Loucy (cell line): ENCODE measurements around the gene CETP.

ENCODE experiments used
- H2AFZ ChIP-seq: fragments of 200-600 bp; sonication (generic); 2 replicates; pipeline ENCODE4 v1.6.0; 2016; ENCODE audit warnings: antibody characterized with exemption, mild to moderate bottlenecking, low read length, moderate library complexity
- H3F3A ChIP-seq: fragments of 200-600 bp; 2 replicates; pipeline ENCODE4 v1.6.0; 2016; ENCODE audit warnings: antibody characterized with exemption, low read depth, mild to moderate bottlenecking
- H3K27me3 ChIP-seq: fragments of 200-600 bp; sonication (generic); 2 replicates; pipeline ENCODE4 v1.6.1; 2014; ENCODE audit warnings: low read length, mild to moderate bottlenecking; ENCODE audit not compliant: insufficient read depth, poor library complexity, severe bottlenecking
- H3K36me3 ChIP-seq: fragments of 200-600 bp; sonication (generic); 2 replicates; pipeline ENCODE4 v1.6.1; 2016; ENCODE audit warnings: low read length; ENCODE audit not compliant: insufficient read depth
- H3K4me1 ChIP-seq: fragments of 200-600 bp; sonication (generic); 2 replicates; pipeline ENCODE4 v1.5.1; 2014; ENCODE audit warnings: low read length, mild to moderate bottlenecking; ENCODE audit not compliant: insufficient read depth, poor library complexity, severe bottlenecking
- H3K4me2 ChIP-seq: fragments of 200-600 bp; sonication (generic); 2 replicates; pipeline ENCODE4 v1.6.0; 2014; ENCODE audit warnings: antibody characterized with exemption, low read length, low read depth, mild to moderate bottlenecking; ENCODE audit not compliant: poor library complexity, severe bottlenecking
- H3K4me3 ChIP-seq: fragments of 200-600 bp; sonication (generic); 2 replicates; pipeline ENCODE4 v1.5.1; 2014; ENCODE audit warnings: low read length, mild to moderate bottlenecking, mixed read lengths; ENCODE audit not compliant: poor library complexity, severe bottlenecking
- H3K79me2 ChIP-seq: fragments of 200-600 bp; sonication (generic); 2 replicates; pipeline ENCODE4 v1.6.1; 2014; ENCODE audit warnings: low read length; ENCODE audit not compliant: insufficient read depth
- H3K9ac ChIP-seq: fragments of 200-600 bp; sonication (generic); 2 replicates; pipeline ENCODE4 v1.6.0; 2014; ENCODE audit warnings: mild to moderate bottlenecking, low read depth, low read length, moderate library complexity; ENCODE audit not compliant: poor library complexity, severe bottlenecking
- H3K9me2 ChIP-seq: fragments of 200-600 bp; sonication (generic); replicated peaks from 2 replicates; pipeline ENCODE4 v1.6.1; 2016; ENCODE audit warnings: low read depth, low read length, mixed read lengths
- H3K9me3 ChIP-seq: fragments of 200-600 bp; sonication (generic); 2 replicates; pipeline ENCODE4 v1.6.1; 2014; ENCODE audit warnings: mild to moderate bottlenecking, antibody characterized with exemption, low read length, low read depth; ENCODE audit not compliant: insufficient read depth
- H4K20me1 ChIP-seq: fragments of 200-600 bp; sonication (generic); 2 replicates; pipeline ENCODE4 v1.6.0; 2014; ENCODE audit warnings: antibody characterized with exemption, low read length, mild to moderate bottlenecking; ENCODE audit not compliant: insufficient read depth, poor library complexity, severe bottlenecking
- CTCF ChIP-seq: fragments of 200-600 bp; sonication (generic); conservative IDR thresholded peaks from 2 replicates; pipeline ENCODE4 v1.5.1; 2014; ENCODE audit warnings: mild to moderate bottlenecking, antibody characterized with exemption, low read length
- EZH2phosphoT487 ChIP-seq: fragments of 200-600 bp; IDR thresholded peaks from 2 replicates; pipeline ENCODE4 v1.6.1; 2018; ENCODE audit warnings: antibody characterized with exemption, mild to moderate bottlenecking, moderate library complexity, borderline replicate concordance

The CETP gene

DNA sequence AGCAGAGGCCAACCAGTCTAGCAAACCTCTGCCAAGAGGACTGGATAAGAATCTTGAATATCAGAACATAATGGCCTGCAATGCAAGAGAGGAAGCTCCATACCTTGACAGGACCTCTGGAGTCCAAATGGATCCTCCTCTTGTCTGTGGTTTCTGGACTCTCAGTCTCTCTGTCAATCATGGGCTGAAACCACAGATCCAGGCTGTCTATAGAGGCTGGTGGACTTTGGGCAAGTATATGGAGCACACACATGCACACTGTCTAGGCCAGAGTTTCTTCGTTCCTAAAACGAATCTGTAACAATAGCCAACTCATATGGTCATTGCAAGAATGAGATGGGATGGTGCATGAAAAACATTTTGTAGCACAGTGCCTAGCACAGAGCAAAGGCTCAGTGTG lies 65.3 kb downstream of the CETP start:
- Histone ChIP-seq H3K4me2 (no peak overlapping the region), H3K9me2 (no peaks in the 10 kb centered on the region), H3K36me3 (peaks cover 23% of the 10 kb centered on the region; the same call in 1 of the 2 replicates), H3F3A (no peaks in the 10 kb centered on the region), H3K9ac (no peak overlapping the region), H3K79me2 (no peaks in the 10 kb centered on the region), H4K20me1 (no peaks in the 10 kb centered on the region), H3K4me1 (no peaks in the 10 kb centered on the region), H2AFZ (no peak overlapping the region), H3K27me3 (no peaks in the 10 kb centered on the region), H3K9me3 (no peaks in the 10 kb centered on the region), H3K4me3 (no peak overlapping the region)
- no peak for TF ChIP-seq EZH2phosphoT487
- TF ChIP-seq CTCF: no peak

GRCh38 chr16:57028086-57028485 lies 66.3 kb downstream of the CETP start:
- H3K79me2 ChIP-seq: no peaks in the 10 kb centered on the region
- TF ChIP-seq EZH2phosphoT487 (no peak), CTCF (no peak)
- H2AFZ ChIP-seq: no peak overlapping the region
- H3K36me3 ChIP-seq: peaks cover 15% of the 10 kb centered on the region; the same call in 1 of the 2 replicates
- H3K4me1 ChIP-seq: no peaks in the 10 kb centered on the region
- H3F3A ChIP-seq: no peaks in the 10 kb centered on the region
- no peak overlapping the region for H3K9ac ChIP-seq
- no peaks in the 10 kb centered on the region for H4K20me1 ChIP-seq
- no peaks in the 10 kb centered on the region for H3K9me2 ChIP-seq
- H3K4me2 ChIP-seq: no peak overlapping the region
- H3K9me3 ChIP-seq: no peaks in the 10 kb centered on the region
- no peak overlapping the region for H3K4me3 ChIP-seq
- no peaks in the 10 kb centered on the region for H3K27me3 ChIP-seq

DNA sequence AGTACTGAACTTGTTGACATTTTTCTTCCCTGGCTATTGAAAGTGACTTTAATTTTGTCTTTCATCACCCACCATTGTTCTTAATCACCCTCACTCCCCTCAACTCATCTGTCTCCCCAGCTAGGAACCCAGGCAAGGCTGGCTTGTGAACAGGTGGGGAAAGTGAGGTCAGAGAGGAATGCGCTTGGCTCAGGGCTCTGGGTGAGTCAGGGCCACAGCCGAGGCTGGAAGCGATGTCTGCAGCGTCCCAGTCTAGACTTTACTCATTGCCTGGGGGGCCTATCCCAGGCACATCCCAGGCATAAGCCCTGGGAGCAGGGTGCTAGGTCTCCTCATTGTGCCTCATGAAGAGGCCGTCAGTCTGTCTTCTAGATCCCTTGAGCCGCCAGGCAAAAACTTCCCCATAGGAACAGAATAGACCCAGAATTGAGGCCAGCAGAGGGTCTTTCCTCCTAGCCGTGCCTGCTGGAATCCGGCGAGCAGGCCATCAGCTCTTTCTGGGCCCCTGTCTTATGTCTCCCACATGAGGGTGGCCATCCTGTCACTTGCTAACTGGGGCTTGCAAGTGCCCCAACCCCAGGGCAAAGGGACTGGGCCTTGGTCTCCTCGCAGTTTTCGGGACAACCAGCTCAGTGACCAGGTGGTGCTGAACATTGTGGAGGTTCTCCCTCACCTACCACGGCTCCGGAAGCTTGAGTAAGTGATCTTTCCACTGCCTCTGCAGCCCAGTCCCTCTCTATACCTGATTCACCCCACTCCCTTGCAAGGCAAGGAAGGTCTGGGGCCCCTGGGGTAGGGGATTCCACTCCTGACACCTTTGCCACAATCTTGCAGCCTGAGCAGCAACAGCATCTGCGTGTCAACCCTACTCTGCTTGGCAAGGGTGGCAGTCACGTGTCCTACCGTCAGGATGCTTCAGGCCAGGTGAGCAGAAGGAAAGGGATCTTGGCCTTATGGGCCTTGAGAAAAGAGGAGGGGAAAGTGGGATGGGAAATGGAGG lies 67.7 kb downstream of the CETP start:
- Histone ChIP-seq H3K79me2 (no peaks in the 10 kb centered on the region), H4K20me1 (no peaks in the 10 kb centered on the region), H3K4me2 (no peak overlapping the region), H3K9me3 (no peaks in the 10 kb centered on the region), H3K36me3 (peaks cover 4% of the 10 kb centered on the region; the same call in 1 of the 2 replicates), H3K4me1 (peaks cover 7% of the 10 kb centered on the region), H3K9me2 (no peaks in the 10 kb centered on the region), H3K9ac (no peak overlapping the region), H3K27me3 (no peaks in the 10 kb centered on the region), H3K4me3 (no peak overlapping the region), H3F3A (no peaks in the 10 kb centered on the region), H2AFZ (no peak overlapping the region)
- TF ChIP-seq CTCF: no peak
- no peak for TF ChIP-seq EZH2phosphoT487
